ENCODE results near the gene DRC1. TPM values are rescaled to one million over a fixed set of nuclear protein-coding genes. Genes with fewer than 3 reads are reported as not detected.

DRC1 gene
- total RNA-seq, 1 experiment from 2014 or later: not detected

- H2BK12ac ChIP-seq (ENCODE audit: insufficient read length, low read depth, low read length): no peak overlapping the region
- H4K8ac ChIP-seq (replicated peaks; ENCODE audit: insufficient read length, low read depth, low read length): no peak overlapping the region
- no peak overlapping the region for H3K4me3 Mint-ChIP-seq
- H3K18ac ChIP-seq (ENCODE audit: insufficient read length, low read depth, low read length): no peak overlapping the region
- H3K4me1 Mint-ChIP-seq: no peaks in the 10 kb centered on the region
- H3K4me1 ChIP-seq (ENCODE audit: insufficient read depth, low read length): no peaks in the 10 kb centered on the region
- no peak for DNase-seq
- no peak overlapping the region for H3K27ac ChIP-seq (ENCODE audit: insufficient read length, low read depth, low read length)
- TF ChIP-seq, protein P1, sequence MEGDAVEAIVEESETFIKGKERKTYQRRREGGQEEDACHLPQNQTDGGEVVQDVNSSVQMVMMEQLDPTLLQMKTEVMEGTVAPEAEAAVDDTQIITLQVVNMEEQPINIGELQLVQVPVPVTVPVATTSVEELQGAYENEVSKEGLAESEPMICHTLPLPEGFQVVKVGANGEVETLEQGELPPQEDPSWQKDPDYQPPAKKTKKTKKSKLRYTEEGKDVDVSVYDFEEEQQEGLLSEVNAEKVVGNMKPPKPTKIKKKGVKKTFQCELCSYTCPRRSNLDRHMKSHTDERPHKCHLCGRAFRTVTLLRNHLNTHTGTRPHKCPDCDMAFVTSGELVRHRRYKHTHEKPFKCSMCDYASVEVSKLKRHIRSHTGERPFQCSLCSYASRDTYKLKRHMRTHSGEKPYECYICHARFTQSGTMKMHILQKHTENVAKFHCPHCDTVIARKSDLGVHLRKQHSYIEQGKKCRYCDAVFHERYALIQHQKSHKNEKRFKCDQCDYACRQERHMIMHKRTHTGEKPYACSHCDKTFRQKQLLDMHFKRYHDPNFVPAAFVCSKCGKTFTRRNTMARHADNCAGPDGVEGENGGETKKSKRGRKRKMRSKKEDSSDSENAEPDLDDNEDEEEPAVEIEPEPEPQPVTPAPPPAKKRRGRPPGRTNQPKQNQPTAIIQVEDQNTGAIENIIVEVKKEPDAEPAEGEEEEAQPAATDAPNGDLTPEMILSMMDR (conservative IDR thresholded peaks at IDR 0.05): no peak
- no peak overlapping the region for H2AFZ ChIP-seq (ENCODE audit: low read length)
- H3K14ac ChIP-seq (ENCODE audit: insufficient read depth, low read length): no peak overlapping the region
- no peak overlapping the region for H4K91ac ChIP-seq (ENCODE audit: insufficient read length, low read depth, low read length)
- no peak overlapping the region for H3K23ac ChIP-seq (ENCODE audit: insufficient read length, low read depth, low read length)
- no peaks in the 10 kb centered on the region; a peak in 2 of 5 replicates for H3K9me3 Mint-ChIP-seq
- H2BK5ac ChIP-seq (ENCODE audit: insufficient read length, low read length): no peak overlapping the region
- H4K5ac ChIP-seq (ENCODE audit: insufficient read length, low read depth, low read length): no peak overlapping the region
- H3K4ac ChIP-seq (ENCODE audit: low read depth, low read length): no peak overlapping the region
- H3K4me2 ChIP-seq (ENCODE audit: insufficient read depth, insufficient read length, low read length): no peak overlapping the region
- no peak overlapping the region for H3T11ph ChIP-seq (ENCODE audit: low read length)
- H3K56ac ChIP-seq (ENCODE audit: insufficient read length, low read depth, low read length): no peak overlapping the region
- peaks cover 3% of the 10 kb centered on the region for H4K20me1 ChIP-seq (ENCODE audit: control insufficient read depth, insufficient read depth, insufficient read length)
- no peaks in the 10 kb centered on the region for H3K27me3 ChIP-seq (ENCODE audit: insufficient read depth, low read length)
- H3K9ac ChIP-seq (ENCODE audit: extremely low read depth, insufficient read length, low read length): no peak overlapping the region
- no peaks in the 10 kb centered on the region for H3K79me1 ChIP-seq (ENCODE audit: insufficient read depth, low read depth, low read length, poor library complexity, severe bottlenecking)
- no peaks in the 10 kb centered on the region for H3K9me3 ChIP-seq (ENCODE audit: control insufficient read depth, low read depth, low read length)
- H3K79me2 ChIP-seq (ENCODE audit: insufficient read depth, low read length): no peaks in the 10 kb centered on the region
- H2BK120ac ChIP-seq (ENCODE audit: low read depth, low read length, poor library complexity, severe bottlenecking): no peak overlapping the region
- no peak overlapping the region for H2BK20ac ChIP-seq (ENCODE audit: low read depth, low read length, poor library complexity, severe bottlenecking)
- peaks cover 4% of the 10 kb centered on the region for H3K27me3 Mint-ChIP-seq (ENCODE audit: low read depth)
- H2BK15ac ChIP-seq (ENCODE audit: low read depth, low read length): no peak overlapping the region
- no peaks in the 10 kb centered on the region for H3K36me3 Mint-ChIP-seq (ENCODE audit: insufficient read depth in 1 of 3, low read depth in 3 of 3)
- no CpG with 5 or more reads among the region's 8 CpGs for WGBS (ENCODE audit: extremely low coverage, insufficient read length, low lambda C conversion rate)
- H2AK5ac ChIP-seq (ENCODE audit: insufficient read length, low read length): no peak overlapping the region
- H3K27ac Mint-ChIP-seq: no peak overlapping the region
- no peaks in the 10 kb centered on the region for H3K23me2 ChIP-seq (ENCODE audit: insufficient read length, low read depth, low read length, poor library complexity, severe bottlenecking)
Measured at GRCh38 chr2:26485725-26486418, 84.2 kb downstream of the DRC1 start.
